Measurements from ENCODE around the gene CCL27.

DNA sequence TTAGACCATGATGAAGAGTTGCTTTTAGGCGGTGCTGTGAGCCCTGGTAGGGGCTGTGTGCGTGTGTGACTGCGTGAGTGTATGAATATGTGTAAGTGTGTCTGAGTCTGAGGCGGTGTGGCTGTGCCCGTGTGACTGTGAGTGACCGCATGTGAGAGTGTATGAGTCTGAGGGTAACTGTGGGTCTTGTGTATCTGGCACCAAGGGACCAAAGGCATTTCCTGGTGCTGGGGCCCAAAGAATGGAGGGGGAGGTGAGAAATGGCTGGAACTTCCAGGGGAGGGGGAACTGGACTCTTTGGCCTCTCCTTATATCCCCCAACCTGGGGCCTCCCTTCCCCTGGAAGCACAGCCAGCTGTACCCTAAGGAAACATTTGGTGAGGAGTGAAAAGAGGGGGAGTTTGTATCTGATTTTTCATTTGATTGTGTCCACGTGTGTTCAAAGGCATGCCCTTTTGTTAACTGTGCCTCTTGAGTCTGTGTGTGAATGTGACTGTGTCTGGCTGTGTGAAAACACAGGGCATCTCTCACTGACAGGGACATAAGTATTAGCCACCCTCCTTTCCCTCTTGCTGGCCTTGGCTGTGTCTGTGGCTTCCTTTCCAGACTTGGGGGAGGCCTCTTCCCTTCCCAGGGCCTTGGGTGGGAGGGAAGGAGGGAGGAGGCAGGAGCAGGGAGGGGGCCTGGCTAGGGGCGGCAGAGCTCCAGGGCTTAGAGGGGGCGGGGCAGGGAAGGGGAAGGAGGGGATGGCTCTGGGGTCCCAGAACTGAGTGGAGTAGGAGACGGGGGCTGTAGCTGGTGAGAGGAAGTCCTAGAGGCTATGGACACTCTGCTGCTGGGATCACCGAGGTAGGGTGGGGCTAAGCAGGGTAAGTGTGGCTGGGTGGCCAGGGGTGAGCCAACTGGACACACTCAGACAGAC lies 9.0 kb downstream of the CCL27 start:
- TF ChIP-seq KDM1A (IDR thresholded peaks at IDR 0.05; ENCODE audit: low read depth) (no peak), EP300 (IDR thresholded peaks at IDR 0.05) (no peak), CBX2 (IDR thresholded peaks at IDR 0.05; ENCODE audit: borderline replicate concordance, low read depth) (no peak), CHD2 (IDR thresholded peaks at IDR 0.05; ENCODE audit: low read length, partially characterized antibody) (no peak)
- TF ChIP-seq, protein P1, sequence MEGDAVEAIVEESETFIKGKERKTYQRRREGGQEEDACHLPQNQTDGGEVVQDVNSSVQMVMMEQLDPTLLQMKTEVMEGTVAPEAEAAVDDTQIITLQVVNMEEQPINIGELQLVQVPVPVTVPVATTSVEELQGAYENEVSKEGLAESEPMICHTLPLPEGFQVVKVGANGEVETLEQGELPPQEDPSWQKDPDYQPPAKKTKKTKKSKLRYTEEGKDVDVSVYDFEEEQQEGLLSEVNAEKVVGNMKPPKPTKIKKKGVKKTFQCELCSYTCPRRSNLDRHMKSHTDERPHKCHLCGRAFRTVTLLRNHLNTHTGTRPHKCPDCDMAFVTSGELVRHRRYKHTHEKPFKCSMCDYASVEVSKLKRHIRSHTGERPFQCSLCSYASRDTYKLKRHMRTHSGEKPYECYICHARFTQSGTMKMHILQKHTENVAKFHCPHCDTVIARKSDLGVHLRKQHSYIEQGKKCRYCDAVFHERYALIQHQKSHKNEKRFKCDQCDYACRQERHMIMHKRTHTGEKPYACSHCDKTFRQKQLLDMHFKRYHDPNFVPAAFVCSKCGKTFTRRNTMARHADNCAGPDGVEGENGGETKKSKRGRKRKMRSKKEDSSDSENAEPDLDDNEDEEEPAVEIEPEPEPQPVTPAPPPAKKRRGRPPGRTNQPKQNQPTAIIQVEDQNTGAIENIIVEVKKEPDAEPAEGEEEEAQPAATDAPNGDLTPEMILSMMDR (IDR thresholded peaks at IDR 0.05) = no peak
